Large intestine (tissue), 3 donors: Measurements from ENCODE around the gene PCK1. TPM values are rescaled to one million over a fixed set of nuclear protein-coding genes. Genes with fewer than 3 reads are reported as not detected.

Experiments used
- DNase-seq, 2 donors: peaks; one replicate each; pipeline versions ENCODE4 v3.0.0 to v3.0.0-alpha.2; 2013
- H3K27ac ChIP-seq: one replicate; pipeline ENCODE4 v1.5.1; 2013; ENCODE audit warnings: low read length
- H3K27me3 ChIP-seq: 2 replicates; pipeline ENCODE4 v1.6.1; 2013; ENCODE audit warnings: low read length; ENCODE audit not compliant: control insufficient read depth, insufficient read depth
- H3K36me3 ChIP-seq: 2 replicates; pipeline ENCODE4 v1.6.1; 2013; ENCODE audit warnings: low read length; ENCODE audit not compliant: control insufficient read depth, insufficient read depth
- H3K4me1 ChIP-seq: one replicate; pipeline ENCODE4 v1.6.1; 2013; ENCODE audit warnings: low read length; ENCODE audit not compliant: control insufficient read depth, insufficient read depth
- H3K4me3 ChIP-seq: one replicate; pipeline ENCODE4 v1.5.1; 2013; ENCODE audit warnings: low read length
- H3K9me3 ChIP-seq: one replicate; pipeline ENCODE4 v1.6.1; 2013; ENCODE audit warnings: mild to moderate bottlenecking, low read depth, low read length, moderate library complexity; ENCODE audit not compliant: control insufficient read depth
- WGBS: methylation state at CpG from one replicate; pipeline ENCODE4 v1.1.5; 2013; ENCODE audit warnings: low lambda C conversion rate; ENCODE audit not compliant: insufficient coverage; 5-methylcytosine and 5-hydroxymethylcytosine counted together
- polyA plus RNA-seq: library from polyadenylated mRNA; unstranded; fragments of 120-200 nt; gene quantifications from one replicate; pipeline ENCODE4 v1.2.1, GENCODE V29; 2013

The PCK1 gene
- polyA plus RNA-seq, 1 donor, result 13.3 TPM

DNA sequence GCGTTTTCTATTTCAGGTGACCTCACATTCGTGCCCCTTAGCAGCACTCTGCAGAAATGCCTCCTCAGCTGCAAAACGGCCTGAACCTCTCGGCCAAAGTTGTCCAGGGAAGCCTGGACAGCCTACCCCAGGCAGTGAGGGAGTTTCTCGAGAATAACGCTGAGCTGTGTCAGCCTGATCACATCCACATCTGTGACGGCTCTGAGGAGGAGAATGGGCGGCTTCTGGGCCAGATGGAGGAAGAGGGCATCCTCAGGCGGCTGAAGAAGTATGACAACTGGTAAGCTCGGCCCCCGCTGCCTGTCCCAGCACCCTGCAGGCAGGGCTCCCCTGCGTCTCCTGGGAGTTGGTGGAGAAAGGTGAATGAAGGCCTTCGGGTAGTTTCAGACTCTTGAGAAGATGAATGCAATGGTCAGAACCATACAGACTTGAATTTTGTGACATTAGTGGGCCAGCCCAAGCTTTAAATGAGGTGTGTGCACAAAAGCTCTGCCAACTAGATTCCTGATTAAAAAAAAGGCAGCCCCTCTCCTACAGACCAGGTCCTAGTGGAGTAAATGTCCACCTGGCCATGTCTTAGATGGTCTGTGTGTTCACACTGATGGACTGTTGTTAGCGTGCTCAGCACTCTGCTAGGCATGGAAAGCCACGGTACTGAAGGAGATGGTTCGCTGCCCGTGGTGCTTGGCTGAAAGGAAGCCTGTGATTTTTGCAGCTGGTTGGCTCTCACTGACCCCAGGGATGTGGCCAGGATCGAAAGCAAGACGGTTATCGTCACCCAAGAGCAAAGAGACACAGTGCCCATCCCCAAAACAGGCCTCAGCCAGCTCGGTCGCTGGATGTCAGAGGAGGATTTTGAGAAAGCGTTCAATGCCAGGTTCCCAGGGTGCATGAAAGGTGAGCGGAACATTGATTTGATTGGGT is 708 bp downstream of the PCK1 start:
- peaks cover 29% of the 10 kb centered on the region for H3K9me3 ChIP-seq
- no peak for DNase-seq
- H3K27ac ChIP-seq, result peak overlapping the region; percentile 84

GRCh38 chr20:57562541-57563465 is 1.9 kb downstream of the PCK1 start:
- Histone ChIP-seq H3K27ac (no peak overlapping the region), H3K4me3 (no peak overlapping the region), H3K4me1 (peaks cover 46% of the 10 kb centered on the region), H3K36me3 (peaks cover 31% of the 10 kb centered on the region), H3K9me3 (peaks cover 29% of the 10 kb centered on the region), H3K27me3 (no peaks in the 10 kb centered on the region)
- WGBS, result no CpG with 5 or more reads among the region's 35 CpGs
- no peak for DNase-seq

More for the DNA sequence above, 708 bp downstream of the PCK1 start:
- H3K4me3 ChIP-seq, result no peak overlapping the region
- no CpG with 5 or more reads among the region's 24 CpGs for WGBS
- peaks cover 37% of the 10 kb centered on the region for H3K4me1 ChIP-seq
- peaks cover 31% of the 10 kb centered on the region for H3K36me3 ChIP-seq
- no peaks in the 10 kb centered on the region for H3K27me3 ChIP-seq

GRCh38 chr20:57563522-57563921 is 2.6 kb downstream of the PCK1 start:
- Histone ChIP-seq H3K27me3 (no peaks in the 10 kb centered on the region), H3K9me3 (peaks cover 29% of the 10 kb centered on the region), H3K4me1 (peaks cover 47% of the 10 kb centered on the region), H3K27ac (no peak overlapping the region), H3K36me3 (peaks cover 31% of the 10 kb centered on the region), H3K4me3 (no peak overlapping the region)
- no CpG with 5 or more reads among the region's 12 CpGs for WGBS
- DNase-seq, result no peak

DNA sequence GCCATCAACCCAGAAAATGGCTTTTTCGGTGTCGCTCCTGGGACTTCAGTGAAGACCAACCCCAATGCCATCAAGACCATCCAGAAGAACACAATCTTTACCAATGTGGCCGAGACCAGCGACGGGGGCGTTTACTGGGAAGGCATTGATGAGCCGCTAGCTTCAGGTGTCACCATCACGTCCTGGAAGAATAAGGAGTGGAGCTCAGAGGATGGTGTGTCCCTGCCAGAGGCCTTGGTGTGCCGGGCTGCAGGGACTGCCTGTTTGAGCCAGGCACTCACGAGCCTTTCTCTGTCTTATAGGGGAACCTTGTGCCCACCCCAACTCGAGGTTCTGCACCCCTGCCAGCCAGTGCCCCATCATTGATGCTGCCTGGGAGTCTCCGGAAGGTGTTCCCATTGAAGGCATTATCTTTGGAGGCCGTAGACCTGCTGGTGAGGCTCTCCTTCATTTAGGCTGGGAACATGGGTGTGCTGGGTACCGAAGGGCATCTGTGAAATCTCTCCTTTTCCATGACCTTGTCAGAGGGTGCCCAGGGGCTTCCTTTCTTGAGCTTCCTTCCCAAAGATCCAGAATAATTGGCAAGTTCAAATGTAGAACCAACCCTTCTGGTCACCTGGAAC is 3.4 kb downstream of the PCK1 start:
- H3K4me1 ChIP-seq, result peaks cover 40% of the 10 kb centered on the region
- H3K27me3 ChIP-seq, result no peaks in the 10 kb centered on the region
- peaks cover 31% of the 10 kb centered on the region for H3K36me3 ChIP-seq
- no peak overlapping the region for H3K4me3 ChIP-seq
- DNase-seq, result no peak
- whole genome bisulfite sequencing, result no CpG with 5 or more reads among the region's 14 CpGs
- no peak overlapping the region for H3K27ac ChIP-seq
- H3K9me3 ChIP-seq, result peaks cover 29% of the 10 kb centered on the region

- Histone ChIP-seq H3K27me3 (no peaks in the 10 kb centered on the region), H3K4me3 (no peak overlapping the region), H3K9me3 (peaks cover 29% of the 10 kb centered on the region), H3K27ac (no peak overlapping the region), H3K4me1 (peaks cover 32% of the 10 kb centered on the region), H3K36me3 (peaks cover 31% of the 10 kb centered on the region)
- WGBS, result no CpG with 5 or more reads among the region's 11 CpGs
- DNase-seq, result no peak
Measured at GRCh38 chr20:57564951-57565642, 4.2 kb downstream of the PCK1 start.

DNA sequence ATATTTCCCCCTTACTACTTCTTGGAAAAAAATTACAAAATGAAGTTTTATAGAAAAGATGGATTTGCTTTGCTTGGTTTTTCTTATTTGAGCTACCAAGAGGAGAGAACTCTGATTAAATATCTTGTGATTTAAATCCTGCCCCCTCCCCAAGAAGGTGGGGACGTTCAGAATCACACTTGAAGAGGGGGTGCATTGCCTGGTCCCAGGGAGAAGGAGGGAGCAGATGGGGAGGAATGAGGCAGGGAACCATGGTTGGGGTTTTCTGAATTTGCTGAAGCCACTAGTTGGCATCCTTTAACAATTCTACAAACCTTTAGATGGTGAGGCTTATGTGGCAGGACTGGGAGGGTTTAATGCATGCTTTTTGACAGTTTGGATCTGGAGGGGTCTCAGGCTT is 5.5 kb downstream of the PCK1 start:
- no CpG with 5 or more reads among the region's 1 CpG for WGBS
- H3K9me3 ChIP-seq, result peaks cover 26% of the 10 kb centered on the region
- no peak overlapping the region for H3K27ac ChIP-seq
- peaks cover 31% of the 10 kb centered on the region for H3K36me3 ChIP-seq
- H3K4me1 ChIP-seq, result peaks cover 27% of the 10 kb centered on the region
- H3K27me3 ChIP-seq, result no peaks in the 10 kb centered on the region
- no peak overlapping the region for H3K4me3 ChIP-seq
- no peak for DNase-seq

DNA sequence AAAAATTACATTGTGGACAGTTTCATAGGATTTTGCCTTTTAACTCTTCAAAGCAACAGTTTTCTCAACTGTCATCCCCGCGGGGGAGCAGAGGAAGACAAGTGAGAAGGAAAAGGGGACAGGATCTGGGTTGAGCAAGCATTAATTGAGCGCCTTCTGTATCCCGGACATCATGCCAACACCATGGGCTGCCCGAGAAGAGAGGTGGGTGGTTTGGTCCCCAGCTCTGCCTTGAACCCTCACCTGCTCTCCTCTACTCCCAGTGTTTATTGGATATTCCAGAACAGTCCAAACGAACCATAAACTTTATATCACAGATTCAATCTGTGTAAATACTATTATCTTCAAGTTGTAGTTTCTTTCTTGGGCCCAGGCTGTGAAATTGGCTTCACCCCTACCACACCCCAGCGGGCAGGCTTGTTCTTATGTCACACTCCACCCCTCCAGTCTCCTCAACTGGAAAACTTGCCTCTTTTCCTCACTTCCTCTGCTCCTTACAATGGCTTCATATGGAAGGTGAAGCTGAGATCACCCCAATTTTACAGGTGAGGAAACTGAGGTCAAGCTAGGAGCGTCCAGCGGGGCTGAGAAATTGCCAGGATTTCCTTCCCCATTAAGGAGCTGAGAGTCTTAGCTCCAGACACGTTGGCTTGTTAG is 6.0 kb downstream of the PCK1 start:
- no peaks in the 10 kb centered on the region for H3K27me3 ChIP-seq
- peaks cover 21% of the 10 kb centered on the region for H3K9me3 ChIP-seq
- WGBS, result 28% methylated on average over 2 of the region's 10 CpGs
- H3K4me3 ChIP-seq, result no peak overlapping the region
- H3K27ac ChIP-seq, result no peak overlapping the region
- no peak for DNase-seq
- H3K4me1 ChIP-seq, result peaks cover 23% of the 10 kb centered on the region
- peaks cover 31% of the 10 kb centered on the region for H3K36me3 ChIP-seq

DNA sequence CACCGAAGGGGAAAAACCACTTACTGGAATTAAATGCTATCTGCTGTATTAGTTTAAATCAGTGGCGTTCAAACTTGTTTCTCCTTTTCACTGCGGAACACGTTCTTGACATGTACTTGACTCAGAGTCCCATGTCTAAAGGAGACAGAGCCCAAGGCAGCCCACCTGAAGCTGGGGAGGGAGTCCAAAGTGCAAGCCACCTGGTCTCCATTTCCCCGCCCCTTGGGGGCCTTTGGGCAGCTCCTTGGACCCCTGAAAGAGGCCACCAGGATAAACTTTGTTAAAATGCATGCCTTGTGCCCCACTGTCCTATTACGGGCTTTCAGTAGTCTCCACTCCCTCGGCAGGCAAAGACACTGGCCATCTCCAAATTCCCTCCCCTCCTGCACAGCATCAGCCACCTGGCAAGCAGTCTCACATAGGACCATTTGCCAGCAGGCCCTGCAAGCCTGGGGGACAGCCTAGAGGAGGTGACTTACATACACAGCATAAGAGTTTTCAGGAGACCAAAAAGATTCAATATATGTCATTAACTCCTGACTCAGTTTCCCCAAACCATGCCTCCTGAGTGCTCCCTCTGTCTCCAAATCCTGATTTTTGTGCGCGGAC is 6.7 kb downstream of the PCK1 start:
- WGBS, result 67% methylated on average over 1 of the region's 9 CpGs
- Histone ChIP-seq H3K27ac (no peak overlapping the region), H3K27me3 (no peaks in the 10 kb centered on the region), H3K9me3 (peaks cover 15% of the 10 kb centered on the region), H3K4me1 (peaks cover 26% of the 10 kb centered on the region), H3K36me3 (peaks cover 28% of the 10 kb centered on the region), H3K4me3 (no peak overlapping the region)
- DNase-seq, result no peak
